ENCODE results near the gene BRICD5. TPM values are rescaled to one million over a fixed set of nuclear protein-coding genes. Genes with fewer than 3 reads are reported as not detected.

The BRICD5 gene
- total and polyA plus RNA-seq, 2 of the 13 experiments (the other 11 are each of a cell fraction or from before 2014, with no cell fraction given): 1.6 to 5.8 TPM

- TF ChIP-seq ZNF281 (CRISPR knock-in tag; IDR thresholded peaks at IDR 0.05; ENCODE audit: borderline replicate concordance): no peak; the same call in 1 of the 2 replicates
- no peak for TF ChIP-seq DMTF1 (CRISPR knock-in tag; IDR thresholded peaks at IDR 0.05)
- no peak for TF ChIP-seq SRSF4 (IDR thresholded peaks at IDR 0.05; ENCODE audit: low read depth, low read length, poor library complexity, severe bottlenecking)
- no peak for TF ChIP-seq EZH2 (conservative IDR thresholded peaks at IDR 0.05; ENCODE audit: low read depth, low read length)
- peak; percentile 75 for TF ChIP-seq ZNF609 (CRISPR knock-in tag; IDR thresholded peaks at IDR 0.05; ENCODE audit: borderline replicate concordance)
- TF ChIP-seq EHMT2 (IDR thresholded peaks at IDR 0.05; ENCODE audit: borderline replicate concordance, low read depth, low read length): no peak
- no peak for TF ChIP-seq LRRFIP1 (CRISPR knock-in tag; conservative IDR thresholded peaks at IDR 0.05)
- TF ChIP-seq ZNF552 (CRISPR knock-in tag; IDR thresholded peaks at IDR 0.05; ENCODE audit: borderline replicate concordance): no peak
- peak; percentile 93 for TF ChIP-seq MAZ (IDR thresholded peaks at IDR 0.05; ENCODE audit: borderline replicate concordance, low read depth, low read length)
- TF ChIP-seq MAZ (CRISPR knock-in tag; IDR thresholded peaks at IDR 0.05; ENCODE audit: low read depth): peak; percentile 98
- no peak for TF ChIP-seq ZBTB10 (CRISPR knock-in tag; IDR thresholded peaks at IDR 0.05; ENCODE audit: borderline replicate concordance)
These were observed 40.8 kb upstream of the BRICD5 start, which contains the start of gene ECI1 (continued) for GRCh38 chr16:2251296-2252111.
